Panc1 (cell line): ENCODE results near the gene TEX35. TPM values are rescaled to one million over a fixed set of nuclear protein-coding genes. Genes with fewer than 3 reads are reported as not detected.

Source experiments
- ATAC-seq: fragments of 200-7000 bp; cut with Tn5 transposase; 2 replicates; pipeline ENCODE4 v1.9.1; 2020; ENCODE audit warnings: mild to moderate bottlenecking, moderate library complexity
- BruUV-seq: library from RNA; stranded (reverse); fragments of 400-500 nt; replicated peaks from 2 replicates; lab custom pipeline; 2021; lab: Mats Ljungman, UMichigan
- CTCF ChIA-PET: fragments of 300-600 bp; sonication (Branson Sonifier 250); formaldehyde crosslinking; loops from one replicate; lab custom pipeline; 2022; ENCODE audit warnings: antibody characterized with exemption; lab: Charles Lee
- POLR2A ChIA-PET: fragments of 300-600 bp; sonication (Branson Sonifier 250); formaldehyde crosslinking; loops from one replicate; lab custom pipeline; 2022; ENCODE audit warnings: antibody characterized with exemption; lab: Charles Lee
- DNase-seq: peaks from one replicate; pipeline ENCODE4 v3.0.0-alpha.2; 2010; ENCODE audit warnings: low read depth, low spot score
- H3K27ac ChIP-seq: 2 replicates; pipeline ENCODE4 v1.5.1; 2011; ENCODE audit warnings: mild to moderate bottlenecking, low read length, inconsistent platforms
- H3K27me3 ChIP-seq: fragments of 200-500 bp; sonication (Bioruptor generic); 2 replicates; pipeline ENCODE4 v1.6.0; 2014; ENCODE audit warnings: low read length, inconsistent platforms; ENCODE audit not compliant: control insufficient read depth, insufficient read depth
- H3K36me3 ChIP-seq: fragments of 200-500 bp; sonication (Bioruptor generic); 2 replicates; pipeline ENCODE4 v1.5.1; 2014; ENCODE audit warnings: inconsistent platforms, mild to moderate bottlenecking, low read length, moderate library complexity; ENCODE audit not compliant: control insufficient read depth, insufficient read depth
- H3K4me1 ChIP-seq: 2 replicates; pipeline ENCODE4 v1.5.1; 2011; ENCODE audit warnings: inconsistent platforms, mild to moderate bottlenecking, low read length, moderate library complexity; ENCODE audit not compliant: control insufficient read depth, insufficient read depth
- H3K4me3 ChIP-seq, 2 experiments: 2 replicates each; pipeline ENCODE4 v1.5.1; 2011 to 2012; ENCODE audit warnings: low read depth in 2 of 2, low read length in 2 of 2, mild to moderate bottlenecking in 2 of 2, inconsistent platforms in 1 of 2, moderate library complexity in 1 of 2
- H3K9me3 ChIP-seq: fragments of 200-500 bp; sonication (Bioruptor generic); 2 replicates; pipeline ENCODE4 v1.5.1; 2014; ENCODE audit warnings: low read depth, mild to moderate bottlenecking, inconsistent platforms, low read length, moderate library complexity; ENCODE audit not compliant: control insufficient read depth, insufficient read depth
- CTCF ChIP-seq: fragments of 450-650 bp; IDR thresholded peaks from 2 replicates; pipeline ENCODE4 v1.5.1; 2017; ENCODE audit warnings: mild to moderate bottlenecking
- POLR2AphosphoS5 ChIP-seq: IDR thresholded peaks from 2 replicates; pipeline ENCODE4 v1.6.1; 2012; ENCODE audit warnings: mild to moderate bottlenecking, low read depth, low read length, moderate library complexity
- REST ChIP-seq, 2 experiments: IDR thresholded peaks; 2 replicates each; pipeline ENCODE4 v1.6.1; 2011 to 2012; ENCODE audit warnings: low read depth in 2 of 2, control low read depth in 1 of 2, low read length in 1 of 2, mild to moderate bottlenecking in 1 of 2, moderate library complexity in 1 of 2; ENCODE audit not compliant: insufficient read depth in 1 of 2
- SIN3A ChIP-seq: IDR thresholded peaks from 2 replicates; pipeline ENCODE4 v1.6.1; 2012; ENCODE audit warnings: low read depth, mild to moderate bottlenecking, low read length, moderate library complexity, borderline replicate concordance; ENCODE audit not compliant: insufficient read depth
- TCF7L2 ChIP-seq: IDR thresholded peaks from 2 replicates; pipeline ENCODE4 v1.6.1; 2011; ENCODE audit warnings: mild to moderate bottlenecking, low read depth, low read length, inconsistent platforms
- in situ Hi-C: cut with HindIII; loops from 2 replicates; pipeline ENCODE4 v1.10.0; 2016; ENCODE audit warnings: low sequenced_read_pairs, low pct_unique_long_range_greater_than_20kb
- intact Hi-C: fragments of 100-400 bp; cut with micrococcal nuclease; formaldehyde crosslinking; loops from one replicate; pipeline ENCODE4 v1.10.0; 2022; ENCODE audit not compliant: unreplicated experiment
- total RNA-seq: library from RNA; stranded (reverse); gene quantifications from one replicate; pipeline ENCODE4 v1.2.1, GENCODE V29; 2021; ENCODE audit not compliant: unreplicated experiment

TEX35 gene
- total RNA-seq, 1 experiment from 2014 or later: not detected

GRCh38 chr1:178490967-178491366 lies 21.9 kb upstream of the TEX35 start:
- H3K27ac ChIP-seq: no peak overlapping the region
- BruUV-seq: no TSS peak
- CTCF ChIA-PET: no interaction called here
- H3K27me3 ChIP-seq: no peaks in the 10 kb centered on the region
- intact Hi-C loops: no loop called here
- H3K9me3 ChIP-seq: no peaks in the 10 kb centered on the region
- no peaks in the 10 kb centered on the region for H3K36me3 ChIP-seq
- ATAC-seq (no peak), DNase-seq (no peak)
- H3K4me3 ChIP-seq: no peak overlapping the region
- TF ChIP-seq POLR2AphosphoS5 (no peak), SIN3A (no peak), CTCF (no peak), TCF7L2 (no peak), REST (IDR thresholded peaks at IDR 0.05; ENCODE audit: insufficient read depth in 1 of 2, low read depth in 2 of 2, low read length in 1 of 2) (no peak)
- in situ Hi-C loops: no loop called here
- POLR2A ChIA-PET: no interaction called here
- no peaks in the 10 kb centered on the region for H3K4me1 ChIP-seq

- no TSS peak for BruUV-seq
- no peak for ATAC-seq
Measured at GRCh38 chr1:178491721-178492120, 21.2 kb upstream of the TEX35 start.

More at GRCh38 chr1:178491721-178492120, 21.2 kb upstream of the TEX35 start:
- Histone ChIP-seq H3K4me3 (no peak overlapping the region), H3K9me3 (no peaks in the 10 kb centered on the region), H3K36me3 (no peaks in the 10 kb centered on the region), H3K27ac (no peak overlapping the region), H3K4me1 (no peaks in the 10 kb centered on the region), H3K27me3 (no peaks in the 10 kb centered on the region)
- DNase-seq: no peak
- in situ Hi-C loops: no loop called here
- no peak for TF ChIP-seq POLR2AphosphoS5
- no peak for TF ChIP-seq REST (IDR thresholded peaks at IDR 0.05; ENCODE audit: insufficient read depth in 1 of 2, low read depth in 2 of 2, low read length in 1 of 2)
- TF ChIP-seq TCF7L2: no peak
- no peak for TF ChIP-seq CTCF
- no peak for TF ChIP-seq SIN3A
- ChIA-PET POLR2A (no interaction called here), CTCF (interaction anchor here (1.4 kb wide), 1 partner anchor 10 kb away, joined by 3 read pairs; no protein-coding TSS in a partner anchor)
- intact Hi-C loops: no loop called here
